Measurements from ENCODE around the gene MYH7.

The MYH7 gene

GRCh38 chr14:23403908-23404307 is 31.6 kb downstream of the MYH7 start:
- TF ChIP-seq EZH2phosphoT487 (conservative IDR thresholded peaks at IDR 0.05; ENCODE audit: low read length), result no peak
- no peak for TF ChIP-seq CTCF (IDR thresholded peaks at IDR 0.05; ENCODE audit: insufficient read depth, low read length, poor library complexity, severe bottlenecking)
- no peaks in the 10 kb centered on the region for H4K20me1 ChIP-seq (ENCODE audit: low read depth, low read length)
- no peaks in the 10 kb centered on the region for H3K27me3 ChIP-seq (ENCODE audit: low read length)
- no peaks in the 10 kb centered on the region for H3K79me2 ChIP-seq (ENCODE audit: insufficient read depth, low read length)
- no peaks in the 10 kb centered on the region for H3K9me3 ChIP-seq (ENCODE audit: insufficient read depth, low read length)
- H3K36me3 ChIP-seq (ENCODE audit: low read length), result no peaks in the 10 kb centered on the region
- no peak overlapping the region for H3K9ac ChIP-seq (ENCODE audit: low read length)
- H3K9me2 ChIP-seq (replicated peaks; ENCODE audit: insufficient read depth, low read length), result no peaks in the 10 kb centered on the region
- no peak overlapping the region for H3K27ac ChIP-seq (ENCODE audit: low read depth, low read length)
- H3K4me3 ChIP-seq (ENCODE audit: insufficient read depth, low read length, poor library complexity, severe bottlenecking), result no peak overlapping the region
- no peak overlapping the region for H2AFZ ChIP-seq (ENCODE audit: low read depth, low read length, severe bottlenecking)
- H3K4me2 ChIP-seq (ENCODE audit: low read depth, low read length, poor library complexity, severe bottlenecking), result no peak overlapping the region
- no peaks in the 10 kb centered on the region for H3F3A ChIP-seq (ENCODE audit: insufficient read depth)

- TF ChIP-seq EZH2phosphoT487 (conservative IDR thresholded peaks at IDR 0.05; ENCODE audit: low read length) (no peak), CTCF (IDR thresholded peaks at IDR 0.05; ENCODE audit: insufficient read depth, low read length, poor library complexity, severe bottlenecking) (no peak)
- H3F3A ChIP-seq (ENCODE audit: insufficient read depth), result no peaks in the 10 kb centered on the region
- no peak overlapping the region for H3K27ac ChIP-seq (ENCODE audit: low read depth, low read length)
- H3K4me2 ChIP-seq (ENCODE audit: low read depth, low read length, poor library complexity, severe bottlenecking), result no peak overlapping the region
- no peaks in the 10 kb centered on the region for H3K9me3 ChIP-seq (ENCODE audit: insufficient read depth, low read length)
- H2AFZ ChIP-seq (ENCODE audit: low read depth, low read length, severe bottlenecking), result no peak overlapping the region
- no peaks in the 10 kb centered on the region for H4K20me1 ChIP-seq (ENCODE audit: low read depth, low read length)
- no peak overlapping the region for H3K4me3 ChIP-seq (ENCODE audit: insufficient read depth, low read length, poor library complexity, severe bottlenecking)
- no peaks in the 10 kb centered on the region for H3K9me2 ChIP-seq (replicated peaks; ENCODE audit: insufficient read depth, low read length)
- no peaks in the 10 kb centered on the region for H3K36me3 ChIP-seq (ENCODE audit: low read length)
- no peaks in the 10 kb centered on the region for H3K79me2 ChIP-seq (ENCODE audit: insufficient read depth, low read length)
- no peak overlapping the region for H3K9ac ChIP-seq (ENCODE audit: low read length)
- H3K27me3 ChIP-seq (ENCODE audit: low read length), result no peaks in the 10 kb centered on the region
These were observed 32.4 kb downstream of the MYH7 start for GRCh38 chr14:23403139-23403438.

GRCh38 chr14:23402296-23403138 is 32.9 kb downstream of the MYH7 start:
- Histone ChIP-seq H2AFZ (ENCODE audit: low read depth, low read length, severe bottlenecking) (no peak overlapping the region), H3K4me2 (ENCODE audit: low read depth, low read length, poor library complexity, severe bottlenecking) (no peak overlapping the region)

More at GRCh38 chr14:23402296-23403138, 32.9 kb downstream of the MYH7 start:
- no peaks in the 10 kb centered on the region for H3K79me2 ChIP-seq (ENCODE audit: insufficient read depth, low read length)
- no peaks in the 10 kb centered on the region for H3K9me2 ChIP-seq (replicated peaks; ENCODE audit: insufficient read depth, low read length)
- TF ChIP-seq EZH2phosphoT487 (conservative IDR thresholded peaks at IDR 0.05; ENCODE audit: low read length), result no peak
- TF ChIP-seq CTCF (IDR thresholded peaks at IDR 0.05; ENCODE audit: insufficient read depth, low read length, poor library complexity, severe bottlenecking), result no peak
- no peaks in the 10 kb centered on the region for H3K9me3 ChIP-seq (ENCODE audit: insufficient read depth, low read length)
- no peak overlapping the region for H3K27ac ChIP-seq (ENCODE audit: low read depth, low read length)
- H3K4me3 ChIP-seq (ENCODE audit: insufficient read depth, low read length, poor library complexity, severe bottlenecking), result no peak overlapping the region
- no peaks in the 10 kb centered on the region for H3K36me3 ChIP-seq (ENCODE audit: low read length)
- H4K20me1 ChIP-seq (ENCODE audit: low read depth, low read length), result no peaks in the 10 kb centered on the region
- no peak overlapping the region for H3K9ac ChIP-seq (ENCODE audit: low read length)
- no peaks in the 10 kb centered on the region for H3F3A ChIP-seq (ENCODE audit: insufficient read depth)
- no peaks in the 10 kb centered on the region for H3K27me3 ChIP-seq (ENCODE audit: low read length)
